Bone marrow (tissue), 2 donors: Measurements from ENCODE around the gene SLC30A2.

Experiments
- DNase-seq, 2 donors: peaks; one replicate each; lab custom pipeline; 2025; lab: John Stamatoyannopoulos, UW

Gene SLC30A2

GRCh38 chr1:26038904-26039303, 7.0 kb downstream of the SLC30A2 start:
- DNase-seq = no peak

- no peak for DNase-seq
Measured at GRCh38 chr1:26038477-26038876, 7.4 kb downstream of the SLC30A2 start.

GRCh38 chr1:26037904-26038303, 8.0 kb downstream of the SLC30A2 start:
- DNase-seq = no peak

DNA sequence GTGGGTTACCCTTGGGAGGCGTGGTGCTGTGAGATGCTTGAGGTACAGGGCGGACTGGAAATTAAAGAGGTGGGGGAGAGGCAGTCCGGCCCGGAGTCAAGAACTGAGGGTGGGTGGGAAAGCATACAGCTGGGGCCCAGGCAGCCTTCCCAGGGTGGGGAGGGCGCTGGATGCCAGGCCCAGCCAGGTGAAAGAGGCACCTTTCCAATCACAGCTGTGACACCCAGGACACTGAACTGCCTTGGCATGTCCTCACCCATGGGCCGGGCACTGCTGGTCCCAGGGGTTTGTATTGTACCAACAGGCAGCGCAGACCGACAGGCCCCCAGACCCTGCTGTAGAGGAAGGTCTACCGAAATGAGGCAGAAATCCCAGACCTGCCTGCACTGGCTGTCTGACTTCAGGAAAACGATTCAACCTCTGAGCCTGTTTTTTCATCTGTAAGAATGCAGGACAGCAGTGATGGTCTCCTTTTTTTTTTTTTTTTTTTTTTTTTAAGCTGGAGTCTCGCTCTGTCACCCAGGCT, 9.1 kb downstream of the SLC30A2 start:
- DNase-seq = no peak

- peak; percentile 40 to 83 for DNase-seq
Measured at GRCh38 chr1:26035959-26036755, 9.8 kb downstream of the SLC30A2 start.

- DNase-seq = peak; percentile 74 to 83
Measured at GRCh38 chr1:26035203-26035958, 10.5 kb downstream of the SLC30A2 start.

GRCh38 chr1:26034504-26035202, 11.3 kb downstream of the SLC30A2 start:
- DNase-seq = no peak

GRCh38 chr1:26032656-26033357, 13.1 kb downstream of the SLC30A2 start:
- no peak for DNase-seq

DNA sequence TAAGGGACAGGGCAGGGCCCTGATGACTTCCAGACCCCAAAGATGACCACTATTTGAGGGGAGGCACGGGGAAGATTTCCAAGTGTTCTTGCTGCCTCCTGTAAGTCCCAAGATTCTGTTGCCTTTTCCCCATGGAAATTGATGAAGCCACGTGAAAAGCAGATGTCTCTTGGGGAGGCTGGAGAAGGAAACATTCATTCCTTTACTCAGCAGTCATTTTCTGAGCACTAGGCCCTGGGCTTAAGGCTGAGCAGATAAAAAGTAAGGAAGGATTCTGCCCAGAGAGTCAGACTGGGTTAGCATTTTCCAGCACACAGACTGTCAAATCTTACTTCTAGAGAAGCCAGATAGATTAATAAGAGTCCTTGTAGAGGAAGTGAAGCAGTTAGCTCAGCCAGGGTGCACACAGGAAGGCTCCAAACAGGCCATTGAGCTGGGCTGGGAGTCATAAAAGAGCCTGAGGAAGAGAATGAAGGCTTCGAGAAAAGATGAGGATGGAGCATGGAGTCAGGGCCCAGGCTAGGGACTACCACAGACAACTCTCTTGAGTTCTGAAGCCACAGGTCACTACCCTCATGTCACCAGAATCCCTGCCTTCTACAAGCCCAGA, 14.2 kb downstream of the SLC30A2 start:
- DNase-seq = no peak

DNA sequence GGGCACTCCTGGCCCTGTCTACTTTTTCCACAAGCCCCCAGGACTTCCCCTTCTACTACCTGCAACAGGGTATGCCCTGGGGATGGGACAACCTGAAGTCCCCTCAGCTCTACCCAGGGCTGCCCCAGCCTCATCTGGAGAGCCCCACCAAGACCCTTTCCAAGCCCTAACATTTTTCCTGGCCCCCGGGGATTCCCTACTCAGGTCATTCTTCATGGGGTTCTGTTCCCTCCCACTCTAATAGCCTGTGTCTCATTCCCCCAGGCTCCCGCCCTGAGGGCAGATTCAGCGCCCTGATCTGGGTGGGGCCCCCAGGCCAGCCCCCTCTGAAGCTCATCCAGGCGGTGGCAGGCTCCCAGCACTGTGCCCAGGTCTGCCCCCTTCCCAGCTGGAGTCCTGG, 14.7 kb downstream of the SLC30A2 start:
- DNase-seq = no peak

DNA sequence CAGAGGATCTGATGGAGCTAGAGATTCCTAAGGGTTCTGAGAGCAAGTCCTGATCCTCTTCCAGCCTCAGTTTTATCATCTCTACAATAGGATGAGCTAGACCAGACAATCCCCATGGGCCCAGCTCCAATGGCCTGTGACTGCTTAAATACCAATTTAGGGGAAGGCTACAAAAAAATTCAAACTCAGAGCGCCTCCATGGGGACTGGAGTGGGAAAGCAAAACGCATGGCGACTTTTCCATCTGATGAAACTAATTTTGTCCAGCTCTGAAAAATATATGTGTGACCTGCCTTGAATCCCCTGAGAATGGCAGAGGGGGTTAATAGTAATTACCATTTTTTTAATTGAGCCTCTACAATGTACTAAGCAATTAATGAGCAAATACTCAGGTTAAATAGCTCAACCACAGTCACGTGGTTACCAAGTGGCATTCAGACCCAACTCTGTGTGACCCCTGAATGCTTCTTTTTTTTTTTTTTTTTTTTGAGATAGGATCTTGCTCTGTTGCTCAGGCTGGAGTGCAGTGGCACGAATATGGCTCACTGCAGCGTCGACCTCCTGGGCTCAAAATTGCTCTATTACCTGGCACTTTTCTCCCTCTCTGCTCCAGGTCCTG, 15.9 kb downstream of the SLC30A2 start:
- no peak for DNase-seq

GRCh38 chr1:26029054-26029863, 16.7 kb downstream of the SLC30A2 start:
- no peak for DNase-seq

- DNase-seq = no peak
Measured at GRCh38 chr1:26028490-26028980, 17.4 kb downstream of the SLC30A2 start.

GRCh38 chr1:26027716-26028489, 18.0 kb downstream of the SLC30A2 start:
- DNase-seq = no peak

DNA sequence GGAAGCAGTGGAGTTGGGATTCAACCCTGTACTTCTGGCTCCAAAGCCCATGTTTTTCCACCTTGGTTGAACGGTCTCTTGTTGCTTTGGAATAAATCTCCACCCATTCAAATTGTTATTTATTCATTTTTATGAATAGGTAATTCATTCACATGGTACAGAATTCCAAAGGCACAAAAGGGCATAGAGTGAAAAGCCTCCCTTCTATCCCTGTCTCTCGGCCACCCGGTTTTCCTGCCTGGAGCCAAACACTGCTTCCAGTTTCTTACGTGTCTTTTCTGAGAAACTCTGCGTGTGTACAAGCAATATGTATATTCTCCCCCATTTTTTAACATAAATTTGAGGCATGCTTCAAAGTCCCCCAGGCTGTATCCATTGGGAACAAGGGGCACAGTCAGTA, 20.4 kb downstream of the SLC30A2 start:
- DNase-seq = no peak

GRCh38 chr1:26025060-26025459, 20.9 kb downstream of the SLC30A2 start:
- no peak for DNase-seq

DNA sequence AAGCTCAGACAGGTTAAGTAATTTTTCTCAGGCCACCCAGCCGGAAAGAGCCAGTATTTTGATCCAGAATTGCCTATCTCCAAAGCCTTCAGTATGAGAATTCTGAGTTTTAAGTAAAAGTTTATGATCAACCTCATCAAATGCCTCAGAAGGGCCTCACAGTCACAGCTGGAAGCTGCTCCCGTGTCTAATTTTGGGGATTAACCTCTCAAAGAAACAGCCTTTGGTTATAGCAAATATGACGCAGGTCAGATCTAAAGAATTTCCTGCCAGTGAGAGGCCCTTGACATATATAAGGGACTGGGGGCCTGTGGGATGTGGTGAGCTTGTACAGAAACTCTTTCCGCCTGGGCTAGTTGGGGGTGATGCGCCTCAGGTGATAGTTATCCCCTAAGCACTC, 22.1 kb downstream of the SLC30A2 start:
- DNase-seq = no peak

GRCh38 chr1:26023009-26023408, 22.9 kb downstream of the SLC30A2 start:
- no peak for DNase-seq

GRCh38 chr1:26022404-26022779, 23.5 kb downstream of the SLC30A2 start:
- no peak for DNase-seq
